Stomach (tissue), 9 donors: ENCODE results near the gene FHOD3. TPM values are rescaled to one million over a fixed set of nuclear protein-coding genes. Genes with fewer than 3 reads are reported as not detected.

Experiments
- DNase-seq, 2 donors: peaks; one replicate each; pipeline versions ENCODE4 v3.0.0 to v3.0.0-alpha.2; 2013 to 2019
- H3K27ac ChIP-seq, 5 donors: fragments of 200-600 bp in 4 of 5; sonication (generic) in 4 of 5; one replicate each; pipeline ENCODE4 v1.5.1; 2013 to 2019; ENCODE audit warnings: mild to moderate bottlenecking in 1 of 5, moderate library complexity in 1 of 5
- H3K27me3 ChIP-seq, 3 donors: fragments of 200-600 bp; sonication (generic); one replicate each; pipeline ENCODE4 v1.5.1; 2017 to 2019; ENCODE audit warnings: mixed run types in 1 of 3
- H3K36me3 ChIP-seq, 4 donors: fragments of 200-600 bp; sonication (generic); 1 replicate in 3 of 4; 2 replicates in 1 of 4; pipeline ENCODE4 v1.5.1; 2016 to 2019
- H3K4me1 ChIP-seq, 4 donors: fragments of 200-600 bp; sonication (generic); one replicate each; pipeline ENCODE4 v1.5.1; 2016 to 2019
- H3K4me3 ChIP-seq, 4 donors: fragments of 200-600 bp; sonication (generic) in 3 of 4; one replicate each; pipeline ENCODE4 v1.5.1; 2016 to 2019; ENCODE audit warnings: mild to moderate bottlenecking in 1 of 4
- H3K9me3 ChIP-seq, 4 donors: fragments of 200-600 bp; sonication (generic); one replicate each; pipeline ENCODE4 v1.5.1; 2016 to 2019
- CTCF ChIP-seq, 7 experiments: fragments of 450-650 bp in 4 of 7; fragments of 200-600 bp in 3 of 7; sonication (generic) in 3 of 7; IDR thresholded peaks; one replicate each; pipeline ENCODE4 v1.5.1; 2016 to 2019; ENCODE audit warnings: antibody characterized with exemption in 7 of 7, control low read depth in 2 of 7, mild to moderate bottlenecking in 1 of 7
- EP300 ChIP-seq: sonication (generic); formaldehyde crosslinking; IDR thresholded peaks from one replicate; pipeline ENCODE4 v1.6.1; 2017; ENCODE audit warnings: antibody characterized with exemption
- POLR2A ChIP-seq, 4 donors: fragments of 450-650 bp; IDR thresholded peaks; one replicate each; pipeline ENCODE4 v1.6.1; 2016; ENCODE audit warnings: antibody characterized with exemption in 4 of 4, control low read depth in 2 of 4, mild to moderate bottlenecking in 1 of 4, moderate library complexity in 1 of 4
- POLR2AphosphoS5 ChIP-seq, 3 donors: sonication (generic); formaldehyde crosslinking; IDR thresholded peaks; one replicate each; pipeline ENCODE4 v1.6.1; 2016; ENCODE audit warnings: antibody characterized with exemption in 3 of 3
- WGBS, 5 donors: extraction: QIAGEN DNeasy Blood & Tissue Kit in 3 of 5; methylation state at CpG; one replicate each; pipeline versions ENCODE4 v1.1.5 to v1.1.7; 2013 to 2018; 5-methylcytosine and 5-hydroxymethylcytosine counted together
- intact Hi-C: fragments of 100-400 bp; cut with DNase I; formaldehyde crosslinking; loops from one replicate; pipeline ENCODE4 v1.15.1; 2023; ENCODE audit warnings: low total_unique reads
- polyA plus RNA-seq, 3 donors: library from polyadenylated mRNA; stranded (reverse); fragments of 200-250 nt; gene quantifications; one replicate each; pipeline ENCODE4 v1.2.3, GENCODE V29; 2013
- total RNA-seq, 5 donors: library from RNA; depleted of rRNA; stranded (reverse); fragments of >200 nt; gene quantifications; one replicate each; pipeline versions ENCODE4 v1.1.0 to v1.2.3, GENCODE V29; 2014 to 2016
- donor health status: healthy with polysubstance abuse.
- donor health status: Bipolar disorder and iron deficiency.
- donor health status: healthy.

FHOD3 gene
- total and polyA plus RNA-seq, 8 donors: under 0.01 to 9.1 (median 4.6) TPM

- no peak for DNase-seq
- Histone ChIP-seq H3K36me3 (no peaks in the 10 kb centered on the region), H3K4me1 (no peaks in the 10 kb centered on the region), H3K27ac (no peak overlapping the region), H3K27me3 (no peaks in the 10 kb centered on the region), H3K9me3 (no peaks in the 10 kb centered on the region), H3K4me3 (no peak overlapping the region)
- TF ChIP-seq POLR2A (IDR thresholded peaks at IDR 0.05) (no peak), EP300 (no peak), CTCF (IDR thresholded peaks at IDR 0.05) (no peak), POLR2AphosphoS5 (IDR thresholded peaks at IDR 0.05) (no peak)
- 80 to 85% (median 84%) methylated on average over 10 of the region's 10 CpGs for WGBS, 5 donors
- intact Hi-C loops: no loop called here
Measured at GRCh38 chr18:36589857-36590543, 292.5 kb downstream of the FHOD3 start.

- Histone ChIP-seq H3K27me3 (no peaks in the 10 kb centered on the region), H3K36me3 (no peaks in the 10 kb centered on the region), H3K27ac (no peak overlapping the region), H3K4me3 (no peak overlapping the region), H3K9me3 (no peaks in the 10 kb centered on the region), H3K4me1 (no peaks in the 10 kb centered on the region)
- 75 to 85% (median 81%) methylated on average over 13 of the region's 13 CpGs for WGBS, 5 donors
- TF ChIP-seq EP300 (no peak), POLR2A (IDR thresholded peaks at IDR 0.05) (no peak), CTCF (IDR thresholded peaks at IDR 0.05) (no peak)
- no peak for DNase-seq
- intact Hi-C loops: no loop called here
Measured at GRCh38 chr18:36590621-36591580, 293.4 kb downstream of the FHOD3 start.

- Histone ChIP-seq H3K36me3 (no peaks in the 10 kb centered on the region), H3K9me3 (no peaks in the 10 kb centered on the region), H3K27me3 (no peaks in the 10 kb centered on the region), H3K4me3 (no peak overlapping the region), H3K4me1 (no peaks in the 10 kb centered on the region), H3K27ac (no peak overlapping the region)
- no peak for DNase-seq
- WGBS, 5 donors: 80 to 91% (median 83%) methylated on average over 5 of the region's 5 CpGs
- intact Hi-C loops: no loop called here
- no peak for TF ChIP-seq POLR2A (IDR thresholded peaks at IDR 0.05)
- TF ChIP-seq EP300: no peak
- TF ChIP-seq CTCF (IDR thresholded peaks at IDR 0.05): no peak
- no peak for TF ChIP-seq POLR2AphosphoS5 (IDR thresholded peaks at IDR 0.05)
Measured at GRCh38 chr18:36592282-36592681, 294.8 kb downstream of the FHOD3 start.

DNA sequence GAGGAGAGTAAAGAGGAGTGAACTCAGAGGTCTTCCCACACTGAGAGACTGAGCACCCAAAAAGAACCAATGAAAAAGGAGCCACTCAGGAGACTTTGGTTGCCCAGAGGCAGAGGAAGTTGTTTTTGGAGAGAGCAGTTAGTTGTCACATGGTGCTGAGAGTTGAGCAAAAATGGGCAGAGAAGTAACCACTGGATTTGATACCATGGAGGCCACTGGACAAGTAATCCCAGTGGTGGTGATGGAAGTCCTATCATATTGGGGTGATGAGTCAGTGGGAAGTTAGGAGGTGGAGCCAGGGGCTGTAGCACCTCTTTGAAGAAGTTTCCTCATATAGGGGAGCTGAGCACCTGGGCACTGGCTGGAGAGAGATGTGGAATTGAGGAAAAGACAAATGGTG lies 295.5 kb downstream of the FHOD3 start:
- no peak for DNase-seq
- Histone ChIP-seq H3K36me3 (no peaks in the 10 kb centered on the region), H3K27ac (no peak overlapping the region), H3K27me3 (no peaks in the 10 kb centered on the region), H3K9me3 (no peaks in the 10 kb centered on the region), H3K4me3 (no peak overlapping the region), H3K4me1 (no peaks in the 10 kb centered on the region)
- TF ChIP-seq CTCF (IDR thresholded peaks at IDR 0.05) (no peak), EP300 (no peak), POLR2A (IDR thresholded peaks at IDR 0.05) (no peak), POLR2AphosphoS5 (IDR thresholded peaks at IDR 0.05) (no peak)
- intact Hi-C loops: no loop called here
